H1 (cell line): ENCODE data around the gene MREG. TPM values are rescaled to one million over a fixed set of nuclear protein-coding genes. Genes with fewer than 3 reads are reported as not detected.

ENCODE experiments used
- CTCF ChIA-PET: fragments of 300-600 bp; sonication (Branson Sonifier 250); formaldehyde crosslinking; loops from one replicate; lab custom pipeline; 2021; ENCODE audit not compliant: partially characterized antibody; lab: Charles Lee
- POLR2A ChIA-PET: fragments of 300-600 bp; sonication (Branson Sonifier 250); formaldehyde crosslinking; loops from one replicate; lab custom pipeline; 2021; ENCODE audit warnings: inconsistent platforms; ENCODE audit not compliant: partially characterized antibody; lab: Charles Lee
- DNase-seq, 2 experiments: peaks; one replicate each; pipeline versions ENCODE4 v3.0.0 to v3.0.0-alpha.2; 2010 to 2022; ENCODE audit warnings: low spot score in 2 of 2, low read depth in 1 of 2, mixed read lengths in 1 of 2
- FAIRE-seq: peaks from 2 replicates; lab custom pipeline; 2011; peaks lifted over from hg19 to GRCh38; lab: Jason Lieb, UNC
- H2AFZ ChIP-seq: 2 replicates; pipeline ENCODE4 v1.8.1; 2012; ENCODE audit warnings: low read length, inconsistent platforms
- H2AK5ac ChIP-seq: 2 replicates; pipeline ENCODE4 v1.6.1; 2013; ENCODE audit warnings: low read depth, low read length
- H2BK120ac ChIP-seq: replicated peaks from 2 replicates; pipeline ENCODE3; 2013; ENCODE audit warnings: low read depth, low read length, inconsistent platforms
- H2BK12ac ChIP-seq: 2 replicates; pipeline ENCODE4 v1.6.1; 2013; ENCODE audit warnings: low read depth, low read length
- H2BK15ac ChIP-seq: 2 replicates; pipeline ENCODE4 v1.6.1; 2013; ENCODE audit warnings: low read length
- H2BK20ac ChIP-seq: 2 replicates; pipeline ENCODE4 v1.6.1; 2013; ENCODE audit warnings: low read length
- H2BK5ac ChIP-seq: 2 replicates; pipeline ENCODE4 v1.6.1; 2013; ENCODE audit warnings: low read depth, low read length
- H3K14ac ChIP-seq: 2 replicates; pipeline ENCODE4 v1.6.1; 2013; ENCODE audit warnings: inconsistent platforms; ENCODE audit not compliant: insufficient read length
- H3K18ac ChIP-seq: 2 replicates; pipeline ENCODE4 v1.6.1; 2013; ENCODE audit warnings: low read length; ENCODE audit errors: extremely low read depth
- H3K23ac ChIP-seq: 2 replicates; pipeline ENCODE4 v1.6.1; 2013; ENCODE audit warnings: inconsistent platforms; ENCODE audit not compliant: insufficient read length
- H3K23me2 ChIP-seq: 2 replicates; pipeline ENCODE4 v1.6.1; 2013; ENCODE audit warnings: low read depth, low read length
- H3K27ac ChIP-seq: 2 replicates; pipeline ENCODE4 v1.6.1; 2011; ENCODE audit warnings: low read depth, low read length, inconsistent platforms
- H3K27me3 ChIP-seq, 4 experiments: replicated peaks in 1 of 4; 1 replicate in 1 of 4; 2 replicates in 3 of 4; pipeline versions ENCODE4 v1.6.1 to v1.8.1; 2011 to 2013; ENCODE audit warnings: low read length in 3 of 4, mild to moderate bottlenecking in 3 of 4, inconsistent platforms in 2 of 4, mixed read lengths in 2 of 4, moderate library complexity in 1 of 4; ENCODE audit not compliant: control insufficient read depth in 3 of 4, insufficient read depth in 3 of 4; ENCODE audit errors: extremely low read depth in 1 of 4
- H3K36me3 ChIP-seq, 4 experiments: 2 replicates each; pipeline versions ENCODE4 v1.6.1 to v1.8.1; 2011 to 2013; ENCODE audit warnings: mild to moderate bottlenecking in 4 of 4, low read length in 3 of 4, moderate library complexity in 2 of 4, control low read depth in 1 of 4, inconsistent platforms in 1 of 4; ENCODE audit not compliant: insufficient read depth in 4 of 4, control insufficient read depth in 2 of 4
- H3K4ac ChIP-seq: replicated peaks from 2 replicates; pipeline ENCODE3; 2013; ENCODE audit warnings: low read length, low read depth, mixed read lengths, inconsistent platforms; ENCODE audit not compliant: insufficient read length
- H3K4me1 ChIP-seq, 4 experiments: replicated peaks in 1 of 4; 1 replicate in 1 of 4; 2 replicates in 3 of 4; pipeline versions ENCODE4 v1.6.1 to v1.8.1; 2011 to 2013; ENCODE audit warnings: low read length in 3 of 4, inconsistent platforms in 2 of 4, mixed read lengths in 1 of 4; ENCODE audit not compliant: insufficient read depth in 4 of 4, control insufficient read depth in 3 of 4
- H3K4me2 ChIP-seq, 2 experiments: 2 replicates each; pipeline versions ENCODE4 v1.6.1 to v1.8.1; 2011 to 2013; ENCODE audit warnings: low read depth in 2 of 2, low read length in 2 of 2, control low read depth in 1 of 2, inconsistent platforms in 1 of 2, mild to moderate bottlenecking in 1 of 2; ENCODE audit not compliant: insufficient read depth in 1 of 2
- H3K4me3 ChIP-seq, 4 experiments: fragments of 200-600, 300-600 bp in 1 of 4; sonication (generic), shearing (Covaris generic), sonication (Bioruptor Twin) in 1 of 4; 2 replicates each; pipeline versions ENCODE4 v1.5.1 to v1.8.1; 2011 to 2016; ENCODE audit warnings: low read length in 4 of 4, low read depth in 3 of 4, control low read depth in 2 of 4, inconsistent platforms in 2 of 4, mild to moderate bottlenecking in 2 of 4, mixed read lengths in 1 of 4, moderate library complexity in 1 of 4; ENCODE audit not compliant: insufficient read depth in 2 of 4; ENCODE audit errors: extremely low read depth in 1 of 4
- H3K56ac ChIP-seq: replicated peaks from 2 replicates; pipeline ENCODE3; 2013; ENCODE audit warnings: low read depth, mild to moderate bottlenecking, mixed read lengths, low read length, inconsistent platforms; ENCODE audit not compliant: insufficient read length
- H3K79me1 ChIP-seq: 2 replicates; pipeline ENCODE4 v1.6.1; 2013; ENCODE audit warnings: low read depth, low read length, control low read depth
- H3K79me2 ChIP-seq, 2 experiments: 2 replicates each; pipeline versions ENCODE4 v1.6.1 to v1.8.1; 2012 to 2013; ENCODE audit warnings: low read length in 2 of 2, mild to moderate bottlenecking in 2 of 2, inconsistent platforms in 1 of 2; ENCODE audit not compliant: insufficient read depth in 2 of 2, control insufficient read depth in 1 of 2
- H3K9ac ChIP-seq, 4 experiments: replicated peaks in 1 of 4; 1 replicate in 1 of 4; 2 replicates in 3 of 4; pipeline versions ENCODE4 v1.6.1 to v1.8.1; 2011 to 2013; ENCODE audit warnings: low read depth in 3 of 4, low read length in 3 of 4, control low read depth in 2 of 4, mild to moderate bottlenecking in 2 of 4, moderate library complexity in 2 of 4, inconsistent platforms in 1 of 4; ENCODE audit errors: extremely low read depth in 1 of 4
- H3K9me3 ChIP-seq, 2 experiments: 2 replicates each; pipeline versions ENCODE4 v1.6.1 to v1.8.1; 2012 to 2013; ENCODE audit warnings: mild to moderate bottlenecking in 2 of 2, moderate library complexity in 2 of 2, control low read depth in 1 of 2, inconsistent platforms in 1 of 2, low read depth in 1 of 2, low read length in 1 of 2, mixed read lengths in 1 of 2; ENCODE audit not compliant: insufficient read depth in 2 of 2
- H4K20me1 ChIP-seq, 2 experiments: replicated peaks in 1 of 2; 2 replicates each; pipeline versions ENCODE3 to v1.8.1; 2011 to 2013; ENCODE audit warnings: inconsistent platforms in 2 of 2, low read length in 2 of 2, mild to moderate bottlenecking in 1 of 2; ENCODE audit not compliant: insufficient read depth in 2 of 2, control insufficient read depth in 1 of 2
- H4K5ac ChIP-seq: 2 replicates; pipeline ENCODE4 v1.6.1; 2013; ENCODE audit warnings: low read length, low read depth, mixed read lengths, inconsistent platforms; ENCODE audit not compliant: insufficient read length
- H4K8ac ChIP-seq: 2 replicates; pipeline ENCODE4 v1.8.0; 2013; ENCODE audit warnings: mild to moderate bottlenecking, moderate library complexity, low read length, inconsistent platforms; ENCODE audit not compliant: insufficient read depth; ENCODE audit errors: extremely low read depth
- H4K91ac ChIP-seq: replicated peaks from 2 replicates; pipeline ENCODE3; 2013; ENCODE audit warnings: low read length, mixed read lengths, inconsistent platforms; ENCODE audit not compliant: insufficient read length
- BCL11A ChIP-seq, 2 experiments: IDR thresholded peaks; one replicate each; pipeline ENCODE4 v1.6.1; 2011; ENCODE audit warnings: low read depth in 2 of 2, low read length in 2 of 2, mild to moderate bottlenecking in 2 of 2
- BRCA1 ChIP-seq: IDR thresholded peaks from 2 replicates; pipeline ENCODE4 v1.6.1; 2012; ENCODE audit warnings: low read depth, low read length, improper control_type of control experiment
- CBX8 ChIP-seq: fragments of 300-800, 300-1000 bp; sonication (generic); IDR thresholded peaks from 2 replicates; pipeline ENCODE4 v1.7.1; 2016; ENCODE audit warnings: low read depth, low read length, borderline replicate concordance
- CTBP2 ChIP-seq: IDR thresholded peaks from 2 replicates; pipeline ENCODE4 v1.7.0; 2011; ENCODE audit warnings: borderline replicate concordance, mild to moderate bottlenecking, moderate library complexity, mixed read lengths, low read length; ENCODE audit not compliant: insufficient read depth, insufficient read length
- NANOG ChIP-seq: IDR thresholded peaks from 2 replicates; pipeline ENCODE4 v1.6.1; 2011; ENCODE audit warnings: low read length, low read depth, mild to moderate bottlenecking, inconsistent platforms; ENCODE audit not compliant: insufficient read depth, poor library complexity, severe bottlenecking
- PHF8 ChIP-seq: fragments of 200-600 bp; sonication (generic); conservative IDR thresholded peaks from 2 replicates; pipeline ENCODE4 v1.7.1; 2012; ENCODE audit warnings: low read depth, mild to moderate bottlenecking, inconsistent platforms, low read length, moderate library complexity
- POU5F1 ChIP-seq: IDR thresholded peaks from 2 replicates; pipeline ENCODE4 v1.6.1; 2011; ENCODE audit warnings: low read depth, mild to moderate bottlenecking, low read length, moderate library complexity
- SP4 ChIP-seq: IDR thresholded peaks from 2 replicates; pipeline ENCODE4 v1.6.1; 2012; ENCODE audit warnings: low read length, inconsistent platforms
- TEAD4 ChIP-seq: IDR thresholded peaks from 2 replicates; pipeline ENCODE4 v1.6.1; 2012; ENCODE audit warnings: low read depth, low read length, inconsistent platforms, mixed read lengths
- YY1 ChIP-seq: IDR thresholded peaks from 2 replicates; pipeline ENCODE4 v1.6.1; 2011; ENCODE audit warnings: low read depth, mild to moderate bottlenecking, low read length
- WGBS, 2 experiments: shearing (Covaris generic) in 1 of 2; methylation state at CpG; one replicate each; pipeline versions ENCODE4 v1.1.6 to v1.1.7; 2013 to 2015; ENCODE audit warnings: low lambda C conversion rate in 2 of 2, mixed read lengths in 2 of 2, inconsistent platforms in 1 of 2, low coverage in 1 of 2, missing lambda C conversion rate in 1 of 2; ENCODE audit not compliant: insufficient replicate concordance in 2 of 2, insufficient coverage in 1 of 2, insufficient read length in 1 of 2; ENCODE audit errors: extremely low coverage in 1 of 2, missing lambda C conversion rate in 1 of 2; 5-methylcytosine and 5-hydroxymethylcytosine counted together
- polyA plus RNA-seq, 7 experiments: library from polyadenylated mRNA; depleted of rRNA in 3 of 7; stranded (reverse) in 5 of 7; unstranded in 2 of 7; fragments of >200 nt in 5 of 7; fragments of 200-250 nt in 2 of 7; gene quantifications; 1 replicate in 5 of 7; 2 replicates in 1 of 7; 4 replicates in 1 of 7; pipeline versions ENCODE4 v1.2.1 to v1.2.3, GENCODE V29; 2011 to 2013; ENCODE audit warnings: missing spikeins in 2 of 7, mixed read lengths in 2 of 7
- total RNA-seq: library from RNA; stranded (reverse); fragmentation: NEBNext Ultra II Directional; extraction: Animal tissue kit (Norgen Biotek cat#: 25700); gene quantifications from 2 replicates; pipeline ENCODE4 v1.2.1, GENCODE V29; 2021
- TF ChIP-seq, protein P1 (sequence below), 3 experiments: IDR thresholded peaks; 1 replicate in 2 of 3; 2 replicates in 1 of 3; pipeline versions ENCODE4 v1.5.1 to v1.6.1; 2011; ENCODE audit warnings: low read length in 3 of 3, mild to moderate bottlenecking in 3 of 3, inconsistent platforms in 2 of 3, low read depth in 1 of 3, moderate library complexity in 1 of 3; ENCODE audit not compliant: insufficient read depth in 1 of 3; ENCODE audit errors: control extremely low read depth in 1 of 3

MREG gene
- total and polyA plus RNA-seq, 2 of the 8 experiments (the other 6 are each of a cell fraction or from before 2014, with no cell fraction given) = 7.5 to 31.9 TPM

DNA sequence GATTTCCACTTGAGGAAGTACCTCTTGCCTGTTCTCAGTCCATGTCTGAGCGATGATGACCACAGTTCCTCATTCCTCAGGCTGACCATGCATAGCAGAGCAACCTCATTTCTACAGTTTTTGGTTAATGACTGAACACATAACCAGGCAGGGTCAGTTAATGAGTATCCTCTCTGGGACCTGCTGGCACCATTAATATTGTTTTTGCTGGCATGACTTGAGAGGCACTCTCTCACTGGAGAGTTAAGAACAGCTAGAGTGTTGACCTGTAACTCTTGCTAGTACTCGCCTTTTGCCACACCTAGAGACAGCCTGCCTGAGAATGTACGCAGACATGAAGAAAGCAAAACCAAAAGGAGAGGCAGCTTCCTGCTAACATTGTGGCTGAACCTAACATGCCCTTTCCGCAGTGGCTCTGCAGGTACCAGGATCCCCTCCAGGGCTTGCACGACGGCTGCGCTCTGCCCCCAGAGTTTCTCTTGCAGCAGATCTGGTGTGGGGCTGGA, 44.4 kb upstream of the MREG start:
- H3K36me3 ChIP-seq = peaks cover 0 to 5% (median 0%) of the 10 kb centered on the region in 4 experiments; a peak in 2 of 8 replicates
- H2AFZ ChIP-seq = no peak overlapping the region
- ChIA-PET CTCF (interaction anchor here (0.7 to 2.5 kb wide), 4 partner anchors 9 to 49 kb away, joined by 3 to 10 read pairs (median 3); no protein-coding TSS in a partner anchor), POLR2A (interaction anchor here (0.5 to 1.6 kb wide), 3 partner anchors 13 to 387 kb away, joined by 3 to 6 read pairs (median 3); no protein-coding TSS in a partner anchor)
- H4K91ac ChIP-seq = no peak overlapping the region
- H2AK5ac ChIP-seq = no peak overlapping the region
- no peak overlapping the region for H3K4me3 ChIP-seq
- H3K79me2 ChIP-seq = no peaks in the 10 kb centered on the region
- no peaks in the 10 kb centered on the region for H3K4me1 ChIP-seq
- H3K23ac ChIP-seq = no peak overlapping the region
- no peak overlapping the region for H3K9ac ChIP-seq
- DNase-seq = no peak
- no peaks in the 10 kb centered on the region for H3K27me3 ChIP-seq
- no peak overlapping the region for H2BK15ac ChIP-seq
- H3K4ac ChIP-seq = no peak overlapping the region
- H4K5ac ChIP-seq = no peak overlapping the region
- no peak overlapping the region for H3K56ac ChIP-seq
- H3K14ac ChIP-seq = no peak overlapping the region
- H4K8ac ChIP-seq = no peak overlapping the region
- H3K18ac ChIP-seq = no peak overlapping the region
- no peak overlapping the region for H3K27ac ChIP-seq
- no peak overlapping the region for H3K4me2 ChIP-seq
- H3K23me2 ChIP-seq = no peaks in the 10 kb centered on the region
- H3K9me3 ChIP-seq = no peaks in the 10 kb centered on the region
- no peaks in the 10 kb centered on the region for H3K79me1 ChIP-seq
- no peak overlapping the region for H2BK20ac ChIP-seq
- no peaks in the 10 kb centered on the region for H4K20me1 ChIP-seq
- no peak overlapping the region for H2BK120ac ChIP-seq
- no peak overlapping the region for H2BK12ac ChIP-seq
- H2BK5ac ChIP-seq = no peak overlapping the region
- 89% methylated on average over 7 of the region's 7 CpGs; no CpG with 5 or more reads in 1 of the 2 experiments for WGBS, 2 experiments
- FAIRE-seq = no peak
- TF ChIP-seq CTBP2 (no peak), POU5F1 (no peak), CBX8 (no peak), BCL11A (IDR thresholded peaks at IDR 0.05; ENCODE audit: low read depth in 2 of 2, low read length in 2 of 2) (no peak), TEAD4 (no peak), PHF8 (no peak), SP4 (no peak), NANOG (no peak), YY1 (no peak), BRCA1 (no peak)
- TF ChIP-seq, protein P1, sequence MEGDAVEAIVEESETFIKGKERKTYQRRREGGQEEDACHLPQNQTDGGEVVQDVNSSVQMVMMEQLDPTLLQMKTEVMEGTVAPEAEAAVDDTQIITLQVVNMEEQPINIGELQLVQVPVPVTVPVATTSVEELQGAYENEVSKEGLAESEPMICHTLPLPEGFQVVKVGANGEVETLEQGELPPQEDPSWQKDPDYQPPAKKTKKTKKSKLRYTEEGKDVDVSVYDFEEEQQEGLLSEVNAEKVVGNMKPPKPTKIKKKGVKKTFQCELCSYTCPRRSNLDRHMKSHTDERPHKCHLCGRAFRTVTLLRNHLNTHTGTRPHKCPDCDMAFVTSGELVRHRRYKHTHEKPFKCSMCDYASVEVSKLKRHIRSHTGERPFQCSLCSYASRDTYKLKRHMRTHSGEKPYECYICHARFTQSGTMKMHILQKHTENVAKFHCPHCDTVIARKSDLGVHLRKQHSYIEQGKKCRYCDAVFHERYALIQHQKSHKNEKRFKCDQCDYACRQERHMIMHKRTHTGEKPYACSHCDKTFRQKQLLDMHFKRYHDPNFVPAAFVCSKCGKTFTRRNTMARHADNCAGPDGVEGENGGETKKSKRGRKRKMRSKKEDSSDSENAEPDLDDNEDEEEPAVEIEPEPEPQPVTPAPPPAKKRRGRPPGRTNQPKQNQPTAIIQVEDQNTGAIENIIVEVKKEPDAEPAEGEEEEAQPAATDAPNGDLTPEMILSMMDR (IDR thresholded peaks at IDR 0.05; ENCODE audit: control extremely low read depth in 1 of 3, insufficient read depth in 1 of 3, low read depth in 1 of 3, low read length in 3 of 3) = no peak
